Ishikawa (cell line): ENCODE data around the gene NOL12.

Source experiments
- CREB1 ChIP-seq: IDR thresholded peaks from 2 replicates; pipeline ENCODE4 v1.6.1; 2012; ENCODE audit warnings: low read depth
- RAD21 ChIP-seq: IDR thresholded peaks from 2 replicates; pipeline ENCODE4 v1.6.1; 2012; ENCODE audit warnings: low read depth
- REST ChIP-seq: IDR thresholded peaks from 2 replicates; pipeline ENCODE4 v1.6.1; 2012; ENCODE audit warnings: low read depth, mild to moderate bottlenecking
- TCF12 ChIP-seq: IDR thresholded peaks from 2 replicates; pipeline ENCODE4 v1.6.1; 2012; ENCODE audit warnings: low read depth
- TEAD4 ChIP-seq: IDR thresholded peaks from 2 replicates; pipeline ENCODE4 v1.6.1; 2012

- TF ChIP-seq TCF12 (no peak), TEAD4 (no peak), REST (no peak), CREB1 (no peak), RAD21 (no peak)
Observed at GRCh38 chr22:37638391-37639069, 47.6 kb upstream of the NOL12 start.
